Measurements from ENCODE around the gene ADIPOR2. TPM values are rescaled to one million over a fixed set of nuclear protein-coding genes. Genes with fewer than 3 reads are reported as not detected.

Gene ADIPOR2
- polyA plus RNA-seq, 3 donors, result 3.9 to 14.6 (median 6.2) TPM

- Histone ChIP-seq H3K27me3 (ENCODE audit: control insufficient read depth in 2 of 2, insufficient read depth in 2 of 2, low read length in 2 of 2) (no peaks in the 10 kb centered on the region), H4K20me1 (ENCODE audit: insufficient read depth, low read length) (peaks cover 17% of the 10 kb centered on the region), H2AFZ (ENCODE audit: insufficient read depth, low read depth, low read length, poor library complexity, severe bottlenecking) (no peak overlapping the region), H3K27ac (ENCODE audit: low read depth in 1 of 2, low read length in 2 of 2) (no peak overlapping the region), H3K79me2 (ENCODE audit: insufficient read depth, low read length) (no peaks in the 10 kb centered on the region), H3K36me3 (replicated peaks in 1 of 2; ENCODE audit: control insufficient read depth in 1 of 2, insufficient read depth in 2 of 2, low read length in 2 of 2) (peaks cover 50 to 92% of the 10 kb centered on the region in 2 donors), H3K9me3 (replicated peaks in 1 of 2; ENCODE audit: control insufficient read depth in 1 of 2, insufficient read depth in 1 of 2, low read length in 2 of 2) (no peaks in the 10 kb centered on the region), H3K4me2 (replicated peaks; ENCODE audit: extremely low read depth, low read length, poor library complexity, severe bottlenecking) (no peak overlapping the region), H3K9ac (ENCODE audit: insufficient read depth, low read length, poor library complexity, severe bottlenecking) (no peak overlapping the region), H3K4me1 (ENCODE audit: control insufficient read depth in 1 of 2, insufficient read depth in 2 of 2, low read length in 2 of 2) (no peaks in the 10 kb centered on the region), H3K4me3 (replicated peaks in 1 of 3; ENCODE audit: low read depth in 2 of 3, low read length in 3 of 3) (no peak overlapping the region)
- DNase-seq, result no peak
- Mint-ChIP-seq H3K9me3 (no peaks in the 10 kb centered on the region), H3K4me3 (no peak overlapping the region), H3K4me1 (no peaks in the 10 kb centered on the region), H3K27me3 (ENCODE audit: low read depth in 3 of 3) (no peaks in the 10 kb centered on the region), H3K27ac (no peak overlapping the region), H3K36me3 (peaks cover 64 to 70% of the 10 kb centered on the region in 2 donors)
- TF ChIP-seq CTCF (IDR thresholded peaks at IDR 0.05), result no peak
- intact Hi-C loops (cut with micrococcal nuclease), result no loop called here
- WGBS (ENCODE audit: insufficient coverage), result no CpG with 5 or more reads among the region's 1 CpG
Measured at GRCh38 chr12:1779783-1780182, 88.9 kb downstream of the ADIPOR2 start.

GRCh38 chr12:1781772-1782171 is 90.9 kb downstream of the ADIPOR2 start:
- no peak for DNase-seq
- Histone ChIP-seq H3K79me2 (ENCODE audit: insufficient read depth, low read length) (no peaks in the 10 kb centered on the region), H2AFZ (ENCODE audit: insufficient read depth, low read depth, low read length, poor library complexity, severe bottlenecking) (no peak overlapping the region), H3K4me2 (replicated peaks; ENCODE audit: extremely low read depth, low read length, poor library complexity, severe bottlenecking) (no peak overlapping the region), H4K20me1 (ENCODE audit: insufficient read depth, low read length) (peaks cover 7% of the 10 kb centered on the region), H3K4me1 (ENCODE audit: control insufficient read depth in 1 of 2, insufficient read depth in 2 of 2, low read length in 2 of 2) (no peaks in the 10 kb centered on the region), H3K9ac (ENCODE audit: insufficient read depth, low read length, poor library complexity, severe bottlenecking) (no peak overlapping the region), H3K27ac (ENCODE audit: low read depth in 1 of 2, low read length in 2 of 2) (no peak overlapping the region), H3K27me3 (ENCODE audit: control insufficient read depth in 2 of 2, insufficient read depth in 2 of 2, low read length in 2 of 2) (no peaks in the 10 kb centered on the region), H3K36me3 (replicated peaks in 1 of 2; ENCODE audit: control insufficient read depth in 1 of 2, insufficient read depth in 2 of 2, low read length in 2 of 2) (peaks cover 67 to 95% of the 10 kb centered on the region in 2 donors), H3K4me3 (replicated peaks in 1 of 3; ENCODE audit: low read depth in 2 of 3, low read length in 3 of 3) (no peak overlapping the region), H3K9me3 (replicated peaks in 1 of 2; ENCODE audit: control insufficient read depth in 1 of 2, insufficient read depth in 1 of 2, low read length in 2 of 2) (no peaks in the 10 kb centered on the region)
- Mint-ChIP-seq H3K4me1 (no peaks in the 10 kb centered on the region), H3K27me3 (ENCODE audit: low read depth in 3 of 3) (no peaks in the 10 kb centered on the region), H3K4me3 (no peak overlapping the region), H3K9me3 (no peaks in the 10 kb centered on the region), H3K36me3 (peaks cover 69 to 78% of the 10 kb centered on the region in 2 donors), H3K27ac (no peak overlapping the region)
- no peak for TF ChIP-seq CTCF (IDR thresholded peaks at IDR 0.05)
- intact Hi-C loops (cut with micrococcal nuclease), result no loop called here
- 100% methylated on average over 1 of the region's 2 CpGs for WGBS (ENCODE audit: insufficient coverage)
